Measurements from ENCODE around the gene CDIP1.

The CDIP1 gene

DNA sequence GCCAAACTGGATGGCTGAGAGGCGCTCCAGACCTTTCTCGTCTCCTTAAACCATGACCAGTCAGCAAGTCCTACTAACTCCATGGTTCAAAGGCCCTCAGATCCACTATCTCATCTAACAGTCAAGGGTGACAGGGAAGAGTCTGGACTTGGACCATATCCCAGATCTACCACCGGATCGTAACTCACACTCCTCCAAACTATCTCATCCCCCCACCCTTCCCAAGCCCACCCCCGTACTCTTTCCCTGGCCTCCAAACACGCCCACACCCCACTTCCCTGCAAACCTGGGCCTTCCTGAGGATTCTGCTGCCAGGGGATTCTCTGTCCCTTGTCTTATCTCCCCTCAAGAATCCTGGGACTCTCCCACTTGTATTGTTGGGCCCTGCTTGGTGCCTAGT lies 5.1 kb downstream of the CDIP1 start:
- Histone ChIP-seq H3K4me1 (ENCODE audit: control insufficient read depth, insufficient read depth, low read length) (peaks cover 3% of the 10 kb centered on the region; the same call in 1 of the 2 replicates), H3K9me3 (ENCODE audit: control insufficient read depth, insufficient read depth, low read depth, low read length) (no peaks in the 10 kb centered on the region), H3K27ac (ENCODE audit: extremely low read depth, low read depth, low read length) (no peak overlapping the region), H3K36me3 (ENCODE audit: control insufficient read depth in 2 of 2, insufficient read depth in 1 of 2, low read length in 2 of 2) (peaks cover 0 to 40% of the 10 kb centered on the region in 2 experiments; a peak in 1 of 3 replicates), H3K4me3 (ENCODE audit: low read depth, low read length) (no peak overlapping the region)
- ChIA-PET POLR2A (no interaction called here), CTCF (interaction anchor here (2.5 kb wide), 1 partner anchor 15 kb away, joined by 8 read pairs; no protein-coding TSS in a partner anchor)
- TF ChIP-seq ZXDB (tag by site-specific recombination; IDR thresholded peaks at IDR 0.05) (no peak), BCL11B (tag by site-specific recombination; IDR thresholded peaks at IDR 0.05; ENCODE audit: low read depth) (no peak), BCL11A (tag by site-specific recombination; IDR thresholded peaks at IDR 0.05; ENCODE audit: low read depth) (no peak), ZNF664 (tag by site-specific recombination; IDR thresholded peaks at IDR 0.05) (peak; percentile 93), EGR2 (tag by site-specific recombination; IDR thresholded peaks at IDR 0.05; ENCODE audit: low read depth) (peak; percentile 84; the same call in 1 of the 2 replicates), ZBTB1 (tag by site-specific recombination; IDR thresholded peaks at IDR 0.05) (no peak), ZFHX2 (tag by site-specific recombination; conservative IDR thresholded peaks at IDR 0.05) (peak; percentile 91)
- TF ChIP-seq, protein P1, sequence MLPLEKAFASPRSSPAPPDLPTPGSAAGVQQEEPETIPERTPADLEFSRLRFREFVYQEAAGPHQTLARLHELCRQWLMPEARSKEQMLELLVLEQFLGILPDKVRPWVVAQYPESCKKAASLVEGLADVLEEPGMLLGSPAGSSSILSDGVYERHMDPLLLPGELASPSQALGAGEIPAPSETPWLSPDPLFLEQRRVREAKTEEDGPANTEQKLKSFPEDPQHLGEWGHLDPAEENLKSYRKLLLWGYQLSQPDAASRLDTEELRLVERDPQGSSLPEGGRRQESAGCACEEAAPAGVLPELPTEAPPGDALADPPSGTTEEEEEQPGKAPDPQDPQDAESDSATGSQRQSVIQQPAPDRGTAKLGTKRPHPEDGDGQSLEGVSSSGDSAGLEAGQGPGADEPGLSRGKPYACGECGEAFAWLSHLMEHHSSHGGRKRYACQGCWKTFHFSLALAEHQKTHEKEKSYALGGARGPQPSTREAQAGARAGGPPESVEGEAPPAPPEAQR (tag by site-specific recombination; IDR thresholded peaks at IDR 0.05): no peak
- TF ChIP-seq, protein P2, sequence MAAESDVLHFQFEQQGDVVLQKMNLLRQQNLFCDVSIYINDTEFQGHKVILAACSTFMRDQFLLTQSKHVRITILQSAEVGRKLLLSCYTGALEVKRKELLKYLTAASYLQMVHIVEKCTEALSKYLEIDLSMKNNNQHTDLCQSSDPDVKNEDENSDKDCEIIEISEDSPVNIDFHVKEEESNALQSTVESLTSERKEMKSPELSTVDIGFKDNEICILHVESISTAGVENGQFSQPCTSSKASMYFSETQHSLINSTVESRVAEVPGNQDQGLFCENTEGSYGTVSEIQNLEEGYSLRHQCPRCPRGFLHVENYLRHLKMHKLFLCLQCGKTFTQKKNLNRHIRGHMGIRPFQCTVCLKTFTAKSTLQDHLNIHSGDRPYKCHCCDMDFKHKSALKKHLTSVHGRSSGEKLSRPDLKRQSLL (tag by site-specific recombination; IDR thresholded peaks at IDR 0.05): no peak

DNA sequence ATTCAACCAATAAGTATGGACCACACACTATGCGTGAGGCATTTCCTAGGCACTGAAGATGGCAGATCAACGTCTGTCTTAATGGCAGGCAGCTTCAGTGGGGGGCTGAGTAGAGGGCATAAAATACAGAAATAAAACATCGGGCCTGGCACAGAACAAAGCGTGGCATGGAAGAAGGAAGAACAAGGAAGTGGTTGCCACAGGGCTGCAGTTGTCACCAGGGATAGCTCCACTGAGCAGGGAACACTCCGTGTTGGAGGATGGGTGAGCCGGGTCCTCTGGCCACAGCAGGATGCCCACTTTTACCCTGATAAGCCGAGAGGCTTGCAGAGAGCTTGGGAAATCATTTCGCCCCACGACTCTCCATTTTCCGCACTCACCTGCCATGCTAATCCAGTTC lies 6.3 kb downstream of the CDIP1 start:
- peaks cover 3% of the 10 kb centered on the region; the same call in 1 of the 2 replicates for H3K4me1 ChIP-seq (ENCODE audit: control insufficient read depth, insufficient read depth, low read length)

DNA sequence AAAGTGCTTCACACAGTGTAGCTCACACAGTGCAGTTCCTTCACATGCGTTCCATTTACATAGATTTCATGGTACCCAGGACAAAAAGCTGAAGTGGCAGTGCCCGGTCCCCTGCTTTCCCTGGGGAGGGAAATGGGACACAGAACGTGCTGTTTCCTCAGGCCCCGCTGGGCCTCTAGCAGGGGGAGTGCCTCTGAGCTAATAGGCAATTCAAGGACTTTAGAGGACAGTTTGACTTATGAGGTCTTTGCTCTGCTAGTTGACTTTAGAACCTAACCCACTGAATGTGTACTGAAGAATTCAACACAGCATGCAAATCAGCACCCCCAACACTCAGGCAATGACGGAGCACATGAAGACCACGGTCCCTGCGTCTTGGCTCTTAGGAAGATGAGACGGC lies 6.8 kb downstream of the CDIP1 start:
- H3K4me3 ChIP-seq (ENCODE audit: low read depth, low read length): no peak overlapping the region
- H3K27ac ChIP-seq (ENCODE audit: extremely low read depth, low read depth, low read length): no peak overlapping the region
- no peak for TF ChIP-seq YY1 (tag by site-specific recombination; IDR thresholded peaks at IDR 0.05)
- TF ChIP-seq ZSCAN16 (tag by site-specific recombination; IDR thresholded peaks at IDR 0.05): no peak
- TF ChIP-seq ZEB2 (tag by site-specific recombination; IDR thresholded peaks at IDR 0.05): no peak
- no peak for TF ChIP-seq EGR2 (tag by site-specific recombination; IDR thresholded peaks at IDR 0.05; ENCODE audit: low read depth)
- TF ChIP-seq, protein P3, sequence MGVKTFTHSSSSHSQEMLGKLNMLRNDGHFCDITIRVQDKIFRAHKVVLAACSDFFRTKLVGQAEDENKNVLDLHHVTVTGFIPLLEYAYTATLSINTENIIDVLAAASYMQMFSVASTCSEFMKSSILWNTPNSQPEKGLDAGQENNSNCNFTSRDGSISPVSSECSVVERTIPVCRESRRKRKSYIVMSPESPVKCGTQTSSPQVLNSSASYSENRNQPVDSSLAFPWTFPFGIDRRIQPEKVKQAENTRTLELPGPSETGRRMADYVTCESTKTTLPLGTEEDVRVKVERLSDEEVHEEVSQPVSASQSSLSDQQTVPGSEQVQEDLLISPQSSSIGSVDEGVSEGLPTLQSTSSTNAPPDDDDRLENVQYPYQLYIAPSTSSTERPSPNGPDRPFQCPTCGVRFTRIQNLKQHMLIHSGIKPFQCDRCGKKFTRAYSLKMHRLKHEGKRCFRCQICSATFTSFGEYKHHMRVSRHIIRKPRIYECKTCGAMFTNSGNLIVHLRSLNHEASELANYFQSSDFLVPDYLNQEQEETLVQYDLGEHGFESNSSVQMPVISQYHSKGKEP (tag by site-specific recombination; IDR thresholded peaks at IDR 0.05): no peak
- no peak for TF ChIP-seq KLF16 (tag by site-specific recombination; IDR thresholded peaks at IDR 0.05)
- no peak for TF ChIP-seq KLF7 (tag by site-specific recombination; IDR thresholded peaks at IDR 0.05; ENCODE audit: borderline replicate concordance)
- TF ChIP-seq ZNF311 (tag by site-specific recombination; IDR thresholded peaks at IDR 0.05; ENCODE audit: borderline replicate concordance): no peak
- TF ChIP-seq ZNF248 (tag by site-specific recombination; IDR thresholded peaks at IDR 0.05): no peak
- H3K4me1 ChIP-seq (ENCODE audit: control insufficient read depth, insufficient read depth, low read length): peaks cover 3% of the 10 kb centered on the region; the same call in 1 of the 2 replicates
- H3K36me3 ChIP-seq (ENCODE audit: control insufficient read depth in 2 of 2, insufficient read depth in 1 of 2, low read length in 2 of 2): peaks cover 0 to 40% of the 10 kb centered on the region in 2 experiments; a peak in 1 of 3 replicates
- CTCF ChIA-PET: interaction anchor here (0.5 to 2.5 kb wide), 4 partner anchors 14 to 521 kb away, joined by 3 to 8 read pairs (median 4); no protein-coding TSS in a partner anchor
- H3K9me3 ChIP-seq (ENCODE audit: control insufficient read depth, insufficient read depth, low read depth, low read length): no peaks in the 10 kb centered on the region
- POLR2A ChIA-PET: no interaction called here

More for the DNA sequence above, 6.3 kb downstream of the CDIP1 start:
- Histone ChIP-seq H3K27ac (ENCODE audit: extremely low read depth, low read depth, low read length) (no peak overlapping the region), H3K4me3 (ENCODE audit: low read depth, low read length) (no peak overlapping the region), H3K9me3 (ENCODE audit: control insufficient read depth, insufficient read depth, low read depth, low read length) (no peaks in the 10 kb centered on the region), H3K36me3 (ENCODE audit: control insufficient read depth in 2 of 2, insufficient read depth in 1 of 2, low read length in 2 of 2) (peaks cover 0 to 40% of the 10 kb centered on the region in 2 experiments; a peak in 1 of 3 replicates)
- TF ChIP-seq, protein P4, sequence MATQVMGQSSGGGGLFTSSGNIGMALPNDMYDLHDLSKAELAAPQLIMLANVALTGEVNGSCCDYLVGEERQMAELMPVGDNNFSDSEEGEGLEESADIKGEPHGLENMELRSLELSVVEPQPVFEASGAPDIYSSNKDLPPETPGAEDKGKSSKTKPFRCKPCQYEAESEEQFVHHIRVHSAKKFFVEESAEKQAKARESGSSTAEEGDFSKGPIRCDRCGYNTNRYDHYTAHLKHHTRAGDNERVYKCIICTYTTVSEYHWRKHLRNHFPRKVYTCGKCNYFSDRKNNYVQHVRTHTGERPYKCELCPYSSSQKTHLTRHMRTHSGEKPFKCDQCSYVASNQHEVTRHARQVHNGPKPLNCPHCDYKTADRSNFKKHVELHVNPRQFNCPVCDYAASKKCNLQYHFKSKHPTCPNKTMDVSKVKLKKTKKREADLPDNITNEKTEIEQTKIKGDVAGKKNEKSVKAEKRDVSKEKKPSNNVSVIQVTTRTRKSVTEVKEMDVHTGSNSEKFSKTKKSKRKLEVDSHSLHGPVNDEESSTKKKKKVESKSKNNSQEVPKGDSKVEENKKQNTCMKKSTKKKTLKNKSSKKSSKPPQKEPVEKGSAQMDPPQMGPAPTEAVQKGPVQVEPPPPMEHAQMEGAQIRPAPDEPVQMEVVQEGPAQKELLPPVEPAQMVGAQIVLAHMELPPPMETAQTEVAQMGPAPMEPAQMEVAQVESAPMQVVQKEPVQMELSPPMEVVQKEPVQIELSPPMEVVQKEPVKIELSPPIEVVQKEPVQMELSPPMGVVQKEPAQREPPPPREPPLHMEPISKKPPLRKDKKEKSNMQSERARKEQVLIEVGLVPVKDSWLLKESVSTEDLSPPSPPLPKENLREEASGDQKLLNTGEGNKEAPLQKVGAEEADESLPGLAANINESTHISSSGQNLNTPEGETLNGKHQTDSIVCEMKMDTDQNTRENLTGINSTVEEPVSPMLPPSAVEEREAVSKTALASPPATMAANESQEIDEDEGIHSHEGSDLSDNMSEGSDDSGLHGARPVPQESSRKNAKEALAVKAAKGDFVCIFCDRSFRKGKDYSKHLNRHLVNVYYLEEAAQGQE (tag by site-specific recombination; IDR thresholded peaks at IDR 0.05): peak; percentile 15; the same call in 1 of the 2 replicates
- TF ChIP-seq FEZF1 (tag by site-specific recombination; IDR thresholded peaks at IDR 0.05): no peak
- peak; percentile 99 for TF ChIP-seq ZNF548 (tag by site-specific recombination; IDR thresholded peaks at IDR 0.05)
- ChIA-PET CTCF (interaction anchor here (0.5 to 2.5 kb wide), 3 partner anchors 14 to 521 kb away, joined by 3 to 8 read pairs (median 4); no protein-coding TSS in a partner anchor), POLR2A (no interaction called here)
